K562 (cell line): Measurements from ENCODE around the gene APOM. TPM values are rescaled to one million over a fixed set of nuclear protein-coding genes. Genes with fewer than 3 reads are reported as not detected.

ENCODE experiments used
- ARHGAP35 ChIP-seq: fragments of 450-650 bp; IDR thresholded peaks from 2 replicates; pipeline ENCODE4 v1.6.1; 2018; ENCODE audit not compliant: partially characterized antibody
- CCNT2 ChIP-seq: IDR thresholded peaks from 2 replicates; pipeline ENCODE4 v1.6.1; 2011; ENCODE audit warnings: borderline replicate concordance, low read depth, mild to moderate bottlenecking, moderate library complexity, mixed read lengths, low read length; ENCODE audit not compliant: insufficient read length; ENCODE audit errors: extremely low read depth
- EP400 ChIP-seq: fragments of 450-650 bp; IDR thresholded peaks from 2 replicates; pipeline ENCODE4 v1.6.1; 2017; ENCODE audit warnings: antibody characterized with exemption, mild to moderate bottlenecking, moderate library complexity
- KDM2B ChIP-seq: fragments of 250-450 bp; sonication (Bioruptor Pico); IDR thresholded peaks from 2 replicates; pipeline ENCODE4 v1.8.0; 2021; ENCODE audit warnings: mild to moderate bottlenecking, moderate library complexity
- MAX ChIP-seq: sonication (generic); formaldehyde crosslinking; IDR thresholded peaks from 2 replicates; pipeline ENCODE4 v1.9.0; 2022; ENCODE audit warnings: mild to moderate bottlenecking, missing genetic modification reagents
- MEF2A ChIP-seq: IDR thresholded peaks from 2 replicates; pipeline ENCODE4 v1.6.1; 2011; ENCODE audit warnings: low read depth, mild to moderate bottlenecking, low read length, moderate library complexity; ENCODE audit not compliant: control insufficient read depth
- PCBP1 ChIP-seq: fragments of 200-400 bp; formaldehyde crosslinking; IDR thresholded peaks from 2 replicates; pipeline ENCODE4 v1.6.1; 2018; ENCODE audit warnings: mild to moderate bottlenecking, low read depth, low read length; ENCODE audit not compliant: poor library complexity, severe bottlenecking
- POLR2G ChIP-seq: fragments of 200-400 bp; formaldehyde crosslinking; IDR thresholded peaks from 2 replicates; pipeline ENCODE4 v1.6.1; 2017; ENCODE audit warnings: low read depth, mild to moderate bottlenecking, antibody characterized with exemption, low read length, moderate library complexity
- SMC3 ChIP-seq: conservative IDR thresholded peaks from 2 replicates; pipeline ENCODE4 v1.6.1; 2011; ENCODE audit warnings: low read depth, low read length, improper control_type of control experiment; ENCODE audit not compliant: insufficient read depth
- ZBTB9 ChIP-seq: fragments of 450-650 bp; formaldehyde crosslinking; IDR thresholded peaks from 2 replicates; pipeline ENCODE4 v1.4.0; 2020; ENCODE audit warnings: mild to moderate bottlenecking, moderate library complexity
- ZNF24 ChIP-seq: fragments of 450-650 bp; IDR thresholded peaks from 2 replicates; pipeline ENCODE4 v1.6.1; 2016
- ZNF583 ChIP-seq: fragments of 250-450 bp; sonication (Bioruptor Pico); IDR thresholded peaks from 2 replicates; pipeline ENCODE4 v1.4.0; 2020
- ZNF592 ChIP-seq: fragments of 450-650 bp; IDR thresholded peaks from 2 replicates; pipeline ENCODE4 v1.6.1; 2017; ENCODE audit warnings: antibody characterized with exemption, mild to moderate bottlenecking
- polyA plus RNA-seq, 8 experiments: library from polyadenylated mRNA; depleted of rRNA in 4 of 8; stranded (reverse) in 5 of 8; unstranded in 3 of 8; fragments of >200 nt; fragmentation: Nextera tagmentation in 2 of 8; fragmentation: Illumina TruSeq in 1 of 8; extraction: Ambion mirVana in 2 of 8; extraction: Trizol in 1 of 8; gene quantifications; 2 replicates each; pipeline versions ENCODE4 v1.2.1 to v1.2.3, GENCODE V29; 2011 to 2014; ENCODE audit warnings: inconsistent platforms in 1 of 8, missing spikeins in 1 of 8
- total RNA-seq, 7 experiments: library from RNA; depleted of rRNA in 6 of 7; stranded (reverse); fragments of >200 nt in 6 of 7; fragmentation: Illumina TruSeq in 2 of 7; extraction: Trizol in 2 of 7; gene quantifications; 2 replicates each; pipeline versions ENCODE4 v1.2.1 to v1.2.3, GENCODE V29; 2011 to 2021; ENCODE audit warnings: low replicate concordance in 1 of 7
- TF ChIP-seq, protein P1 (sequence below): sonication (generic); formaldehyde crosslinking; IDR thresholded peaks from 2 replicates; pipeline ENCODE4 v1.8.1; 2022; ENCODE audit warnings: missing genetic modification reagents
- TF ChIP-seq, protein P2 (sequence below), 2 experiments: fragments of 450-650 bp in 1 of 2; IDR thresholded peaks; 2 replicates each; pipeline ENCODE4 v1.6.1; 2011 to 2017; ENCODE audit warnings: low read depth in 2 of 2, antibody characterized with exemption in 1 of 2, borderline replicate concordance in 1 of 2, low read length in 1 of 2, mild to moderate bottlenecking in 1 of 2, mixed read lengths in 1 of 2; ENCODE audit not compliant: control insufficient read depth in 1 of 2

The APOM gene
- total and polyA plus RNA-seq, 9 of the 15 experiments (the other 6 are each of a cell fraction or from before 2014, with no cell fraction given) = 5.7 to 24.3 (median 10.4) TPM

- TF ChIP-seq MAX (CRISPR knock-in tag) (peak; percentile 59), ZBTB9 (CRISPR knock-in tag) (no peak), POLR2G (peak; percentile 97), PCBP1 (peak; percentile 98), ARHGAP35 (no peak), ZNF592 (no peak), KDM2B (no peak), ZNF24 (peak; percentile 19; the same call in 1 of the 2 replicates), MEF2A (peak; percentile 3; the same call in 1 of the 2 replicates), CCNT2 (no peak), SMC3 (no peak), ZNF583 (CRISPR knock-in tag) (peak; percentile 59; the same call in 1 of the 2 replicates), EP400 (no peak)
- TF ChIP-seq, protein P1, sequence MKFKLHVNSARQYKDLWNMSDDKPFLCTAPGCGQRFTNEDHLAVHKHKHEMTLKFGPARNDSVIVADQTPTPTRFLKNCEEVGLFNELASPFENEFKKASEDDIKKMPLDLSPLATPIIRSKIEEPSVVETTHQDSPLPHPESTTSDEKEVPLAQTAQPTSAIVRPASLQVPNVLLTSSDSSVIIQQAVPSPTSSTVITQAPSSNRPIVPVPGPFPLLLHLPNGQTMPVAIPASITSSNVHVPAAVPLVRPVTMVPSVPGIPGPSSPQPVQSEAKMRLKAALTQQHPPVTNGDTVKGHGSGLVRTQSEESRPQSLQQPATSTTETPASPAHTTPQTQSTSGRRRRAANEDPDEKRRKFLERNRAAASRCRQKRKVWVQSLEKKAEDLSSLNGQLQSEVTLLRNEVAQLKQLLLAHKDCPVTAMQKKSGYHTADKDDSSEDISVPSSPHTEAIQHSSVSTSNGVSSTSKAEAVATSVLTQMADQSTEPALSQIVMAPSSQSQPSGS (CRISPR knock-in tag) = no peak
- TF ChIP-seq, protein P2, sequence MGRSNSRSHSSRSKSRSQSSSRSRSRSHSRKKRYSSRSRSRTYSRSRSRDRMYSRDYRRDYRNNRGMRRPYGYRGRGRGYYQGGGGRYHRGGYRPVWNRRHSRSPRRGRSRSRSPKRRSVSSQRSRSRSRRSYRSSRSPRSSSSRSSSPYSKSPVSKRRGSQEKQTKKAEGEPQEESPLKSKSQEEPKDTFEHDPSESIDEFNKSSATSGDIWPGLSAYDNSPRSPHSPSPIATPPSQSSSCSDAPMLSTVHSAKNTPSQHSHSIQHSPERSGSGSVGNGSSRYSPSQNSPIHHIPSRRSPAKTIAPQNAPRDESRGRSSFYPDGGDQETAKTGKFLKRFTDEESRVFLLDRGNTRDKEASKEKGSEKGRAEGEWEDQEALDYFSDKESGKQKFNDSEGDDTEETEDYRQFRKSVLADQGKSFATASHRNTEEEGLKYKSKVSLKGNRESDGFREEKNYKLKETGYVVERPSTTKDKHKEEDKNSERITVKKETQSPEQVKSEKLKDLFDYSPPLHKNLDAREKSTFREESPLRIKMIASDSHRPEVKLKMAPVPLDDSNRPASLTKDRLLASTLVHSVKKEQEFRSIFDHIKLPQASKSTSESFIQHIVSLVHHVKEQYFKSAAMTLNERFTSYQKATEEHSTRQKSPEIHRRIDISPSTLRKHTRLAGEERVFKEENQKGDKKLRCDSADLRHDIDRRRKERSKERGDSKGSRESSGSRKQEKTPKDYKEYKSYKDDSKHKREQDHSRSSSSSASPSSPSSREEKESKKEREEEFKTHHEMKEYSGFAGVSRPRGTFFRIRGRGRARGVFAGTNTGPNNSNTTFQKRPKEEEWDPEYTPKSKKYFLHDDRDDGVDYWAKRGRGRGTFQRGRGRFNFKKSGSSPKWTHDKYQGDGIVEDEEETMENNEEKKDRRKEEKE (IDR thresholded peaks at IDR 0.05; ENCODE audit: borderline replicate concordance in 1 of 2, control insufficient read depth in 1 of 2, low read depth in 2 of 2, low read length in 1 of 2) = 0 out of 4 replicates have a peak, but pooled peaks of 1 of the 2 experiments have one; percentile 87
These were observed 10.0 kb downstream of the APOM start, which contains the start of gene CSNK2B (continued) for GRCh38 chr6:31665501-31666336.
